Activated CD4-positive, alpha-beta T cell treated with anti-CD3 and anti-CD28 coated beads for 24 hours (primary cell): ENCODE measurements around the gene XPNPEP1.

ENCODE experiments used
- DNase-seq, 2 donors: peaks; one replicate each; pipeline ENCODE4 v3.0.0-alpha.2; 2020; ENCODE audit warnings: low read depth in 2 of 2

The XPNPEP1 gene

DNA sequence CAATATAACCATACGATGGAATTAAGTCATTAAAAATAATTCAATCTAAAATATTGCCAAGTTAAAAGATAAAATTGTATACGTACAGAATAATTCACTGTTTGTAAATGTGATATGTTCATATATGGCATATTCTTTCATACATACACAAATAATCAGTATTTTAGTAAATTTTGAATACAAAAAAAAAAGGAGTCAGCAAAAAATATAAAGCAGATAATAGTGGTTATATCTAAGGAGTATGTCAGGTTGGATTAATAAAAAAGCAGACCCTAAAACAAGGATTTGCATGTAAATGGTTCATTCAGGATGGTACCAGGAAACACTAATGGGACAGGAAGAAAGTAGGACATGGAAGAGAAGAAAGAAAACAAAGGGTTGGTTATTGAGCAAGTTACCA lies 59.5 kb downstream of the XPNPEP1 start:
- no peak for DNase-seq

- DNase-seq: no peak
Observed at GRCh38 chr10:109862738-109863137, 60.6 kb downstream of the XPNPEP1 start.

DNA sequence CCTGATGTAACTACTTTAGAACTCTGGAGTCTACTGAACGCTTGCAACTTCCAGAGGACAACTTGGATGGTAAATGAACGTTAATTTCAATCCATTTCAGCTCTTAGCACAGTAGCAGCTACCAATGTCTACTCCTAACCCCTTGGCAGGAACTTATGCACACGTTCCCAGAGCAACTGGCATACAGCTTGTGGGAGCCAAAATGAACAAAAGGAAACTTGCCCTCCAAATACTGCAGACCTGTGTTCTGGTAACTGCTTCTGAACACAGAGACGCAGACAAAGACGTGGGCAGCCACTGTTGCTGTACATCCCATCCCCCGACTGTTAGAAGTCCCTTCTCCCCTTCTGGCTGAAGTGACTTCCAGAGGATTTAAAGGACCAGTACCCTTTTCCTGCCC lies 61.3 kb downstream of the XPNPEP1 start:
- DNase-seq: no peak

GRCh38 chr10:109861081-109861480 lies 62.2 kb downstream of the XPNPEP1 start:
- DNase-seq: no peak

DNA sequence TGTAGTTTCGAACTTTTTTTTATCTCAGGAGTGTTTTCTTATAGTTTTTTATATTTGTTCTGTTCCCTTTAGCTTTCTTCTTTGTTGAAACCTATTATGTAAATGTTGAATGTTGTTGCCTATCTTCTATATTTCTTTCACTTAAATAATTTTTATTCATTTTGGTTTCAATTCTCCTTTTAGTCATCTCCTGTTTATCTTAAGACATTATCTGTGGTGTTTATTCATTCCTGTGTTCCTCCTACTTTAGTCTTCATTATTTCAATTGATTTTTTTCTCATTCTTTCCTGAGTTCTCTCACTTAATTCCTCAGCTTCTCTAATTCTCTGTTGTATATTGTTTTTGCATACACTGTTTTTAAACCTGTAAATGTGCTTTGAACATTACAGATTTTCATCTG lies 64.1 kb downstream of the XPNPEP1 start:
- DNase-seq: no peak

DNA sequence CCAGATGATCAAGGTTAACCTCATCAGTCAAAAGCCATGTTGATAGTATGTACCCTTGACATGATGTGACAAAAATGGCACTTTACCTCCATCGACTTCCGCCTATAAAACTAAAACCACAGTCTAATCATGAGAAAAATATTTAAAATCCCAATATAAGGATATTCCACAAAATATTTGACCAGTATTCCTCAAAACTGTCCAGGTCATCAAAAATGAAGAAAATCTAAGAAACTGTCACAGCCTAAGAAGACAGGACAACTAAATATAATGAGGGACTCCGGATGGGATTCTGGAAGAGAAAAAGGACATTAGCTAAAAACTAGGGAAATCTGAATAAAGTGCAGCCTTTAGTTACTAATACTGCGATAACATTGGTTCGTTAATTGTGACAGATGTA lies 67.6 kb downstream of the XPNPEP1 start:
- no peak for DNase-seq

- DNase-seq: no peak
Observed at GRCh38 chr10:109853921-109854320, 69.4 kb downstream of the XPNPEP1 start.

- DNase-seq: peak; percentile 53 to 68
Observed at GRCh38 chr10:109852475-109853037, 70.8 kb downstream of the XPNPEP1 start.

- no peak for DNase-seq
Observed at GRCh38 chr10:109851616-109852474, 71.5 kb downstream of the XPNPEP1 start.

DNA sequence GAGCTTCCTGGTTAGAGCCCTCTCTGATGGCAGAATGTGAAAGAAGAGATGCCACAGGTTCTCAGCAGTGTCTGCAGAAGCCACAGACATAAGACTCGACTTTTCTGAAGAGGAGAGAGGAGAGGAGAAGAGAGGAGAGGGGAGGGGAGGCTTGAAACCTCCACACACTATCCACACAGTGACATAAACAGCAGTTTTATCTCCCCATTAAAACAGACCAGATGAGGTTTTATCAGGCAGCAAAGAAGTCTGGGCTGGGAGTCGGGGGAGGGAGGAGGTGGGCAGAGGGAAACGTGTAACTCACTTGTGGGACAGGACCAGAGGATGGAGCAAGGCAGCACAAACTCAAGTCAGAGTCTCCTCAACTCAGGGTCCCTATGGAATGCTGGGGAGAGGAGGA lies 76.5 kb downstream of the XPNPEP1 start:
- DNase-seq: no peak

- no peak for DNase-seq
Observed at GRCh38 chr10:109845308-109845707, 78.0 kb downstream of the XPNPEP1 start.

DNA sequence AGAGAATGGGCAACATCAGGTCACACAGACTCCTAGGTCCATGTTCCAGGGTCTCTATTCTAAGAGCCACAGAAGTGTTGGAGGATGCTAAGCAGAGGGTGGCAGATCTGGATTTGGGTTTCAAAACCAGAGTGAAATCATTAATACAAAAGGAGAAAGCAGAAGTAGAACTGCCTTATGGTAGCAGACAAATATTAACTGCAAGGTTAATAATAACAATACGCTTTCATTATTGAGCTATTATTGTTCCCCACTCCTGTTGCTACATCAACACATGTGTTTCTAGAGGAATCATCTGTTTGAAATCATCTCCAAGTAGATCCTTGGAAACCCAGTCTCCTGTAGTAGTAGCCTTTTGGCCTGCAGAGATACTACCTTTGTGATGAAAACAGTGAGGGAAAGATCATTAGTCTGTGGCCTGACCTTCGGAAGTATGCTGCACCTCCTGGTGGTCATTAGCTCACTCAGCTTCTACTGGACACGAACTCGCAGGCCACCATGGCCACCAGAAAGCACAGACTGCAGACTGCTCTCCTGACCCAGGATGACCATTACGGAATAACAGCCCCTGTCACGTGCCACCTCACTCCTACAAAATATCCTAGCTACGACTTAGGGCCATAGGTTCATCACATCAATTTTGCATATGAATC lies 84.6 kb downstream of the XPNPEP1 start:
- DNase-seq: no peak

DNA sequence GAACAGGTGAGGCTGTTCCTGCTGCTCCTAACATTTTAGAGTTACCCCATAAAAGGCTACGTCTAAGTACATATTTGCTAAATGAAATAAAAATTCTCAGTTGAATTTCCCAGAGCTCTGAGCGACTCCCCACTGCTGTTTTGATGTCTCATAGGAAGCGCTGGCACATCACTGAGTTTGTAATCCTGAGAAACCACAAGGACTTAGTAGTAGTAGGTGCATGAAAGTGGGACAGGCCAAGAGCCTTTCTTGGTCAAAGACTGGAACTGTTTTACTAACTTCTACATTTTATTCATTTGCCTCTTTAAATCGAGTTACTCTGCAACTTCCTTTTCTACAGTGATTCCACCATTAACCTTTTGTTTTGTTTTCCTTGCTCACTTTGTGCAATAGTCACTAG lies 85.9 kb downstream of the XPNPEP1 start:
- no peak for DNase-seq

- DNase-seq: no peak
Observed at GRCh38 chr10:109835257-109835656, 88.1 kb downstream of the XPNPEP1 start.

GRCh38 chr10:109831846-109832245 lies 91.5 kb downstream of the XPNPEP1 start:
- DNase-seq: no peak

DNA sequence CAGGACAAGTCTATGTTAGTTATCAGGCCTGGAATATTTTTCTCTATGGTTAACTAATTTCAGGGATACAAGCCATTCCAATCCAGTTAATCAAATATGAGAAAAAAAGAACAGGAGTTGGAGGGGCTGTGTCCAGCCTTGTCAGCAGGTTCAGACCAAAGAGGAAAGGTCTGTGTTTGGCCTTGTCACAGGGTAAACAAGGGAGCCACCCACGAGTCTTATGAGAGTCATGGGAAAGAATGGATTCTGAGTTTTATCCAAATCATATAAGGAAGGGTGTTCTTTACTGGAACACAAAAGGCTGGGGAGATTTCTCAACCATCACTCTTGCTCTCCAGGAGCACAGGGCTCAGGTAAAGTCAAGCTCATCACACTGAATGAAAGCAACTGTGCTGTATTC lies 99.1 kb downstream of the XPNPEP1 start:
- DNase-seq: no peak

DNA sequence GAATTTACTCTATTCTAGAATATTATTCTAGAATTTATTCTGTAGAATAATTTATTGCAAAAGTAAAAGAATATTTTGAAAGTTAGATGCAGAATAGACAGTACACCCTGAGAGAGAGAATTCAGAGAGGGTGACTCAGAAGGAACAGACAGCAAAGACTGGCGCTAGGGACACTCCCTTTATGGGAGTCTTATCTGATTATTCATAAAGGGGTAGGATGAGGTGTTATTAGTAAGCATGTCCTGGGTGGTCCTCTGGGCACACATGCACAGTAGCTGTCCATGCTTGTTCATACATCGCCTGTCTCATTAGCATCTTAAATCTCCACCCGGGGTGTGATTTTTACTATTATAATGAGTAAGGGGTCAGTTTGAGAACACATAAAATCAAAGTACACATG lies 100.1 kb downstream of the XPNPEP1 start:
- DNase-seq: no peak

- DNase-seq: no peak
Observed at GRCh38 chr10:109821672-109822071, 101.6 kb downstream of the XPNPEP1 start.

DNA sequence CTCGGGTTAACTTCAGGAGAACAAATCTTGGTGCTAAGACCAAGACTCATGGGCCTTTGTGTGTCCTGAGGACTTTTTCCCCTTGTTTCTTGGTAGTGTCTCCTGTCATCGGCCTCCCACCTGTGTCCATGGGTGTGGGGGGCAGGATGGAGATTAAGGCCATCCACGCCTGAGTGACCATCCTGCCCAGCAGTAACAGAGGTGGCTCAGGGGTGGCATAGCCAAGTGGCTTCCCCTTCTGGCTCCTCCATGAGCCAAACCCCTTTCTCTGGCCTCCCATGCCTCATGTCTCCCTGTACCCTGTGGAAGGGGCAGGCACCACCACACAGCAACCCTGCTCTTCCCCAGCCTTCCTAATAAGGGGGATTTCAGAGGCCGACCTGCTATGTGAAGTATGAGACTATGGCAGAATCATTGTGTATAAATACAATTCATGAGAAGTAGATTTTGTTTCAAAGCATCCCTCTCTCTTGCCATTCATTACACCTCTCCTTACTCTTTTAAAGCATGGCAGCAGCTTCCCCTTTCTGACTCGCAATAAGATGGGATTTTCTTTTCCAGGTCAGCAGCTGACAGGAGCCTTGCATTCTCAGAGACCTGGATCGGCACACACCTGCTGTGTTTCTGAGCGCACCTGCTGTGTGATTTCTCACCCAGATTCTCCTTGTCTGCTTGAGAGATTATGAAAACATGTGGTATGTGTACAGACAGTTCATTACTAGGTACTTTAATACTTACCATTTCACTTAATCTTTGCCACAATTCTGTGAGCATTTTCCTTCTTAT lies 102.5 kb downstream of the XPNPEP1 start:
- no peak for DNase-seq

- no peak for DNase-seq
Observed at GRCh38 chr10:109819807-109820206, 103.5 kb downstream of the XPNPEP1 start.
